ENCODE results near the gene ROPN1. TPM values are rescaled to one million over a fixed set of nuclear protein-coding genes. Genes with fewer than 3 reads are reported as not detected.

The ROPN1 gene
- total RNA-seq, 1 experiment from 2014 or later = not detected

- Histone ChIP-seq H3K4me3 (ENCODE audit: low read depth in 2 of 2, low read length in 2 of 2) (no peak overlapping the region), H3K9me3 (ENCODE audit: control insufficient read depth, insufficient read depth, low read depth, low read length) (no peaks in the 10 kb centered on the region), H3K27ac (ENCODE audit: low read length) (no peak overlapping the region), H3K4me1 (ENCODE audit: control insufficient read depth, insufficient read depth, low read length) (no peaks in the 10 kb centered on the region), H3K27me3 (ENCODE audit: control insufficient read depth, insufficient read depth, low read length) (no peaks in the 10 kb centered on the region), H3K36me3 (ENCODE audit: control insufficient read depth, insufficient read depth, low read length) (peaks cover 23% of the 10 kb centered on the region)
- in situ Hi-C loops (cut with HindIII; ENCODE audit: low pct_unique_long_range_greater_than_20kb, low sequenced_read_pairs) = no loop called here
- POLR2A ChIA-PET = interaction anchor here (0.6 kb wide), 1 partner anchor 293 kb away, joined by 7 read pairs; no protein-coding TSS in a partner anchor
- BruUV-seq (replicated peaks) = no TSS peak
- no peak for ATAC-seq
- DNase-seq (ENCODE audit: low read depth, low spot score) = no peak
- no peak for TF ChIP-seq SIN3A (IDR thresholded peaks at IDR 0.05; ENCODE audit: borderline replicate concordance, insufficient read depth, low read depth, low read length)
- TF ChIP-seq TCF7L2 (IDR thresholded peaks at IDR 0.05; ENCODE audit: low read depth, low read length) = no peak
- TF ChIP-seq POLR2AphosphoS5 (IDR thresholded peaks at IDR 0.05; ENCODE audit: low read depth, low read length) = no peak
- TF ChIP-seq CTCF (IDR thresholded peaks at IDR 0.05) = no peak
- no peak for TF ChIP-seq REST (IDR thresholded peaks at IDR 0.05; ENCODE audit: insufficient read depth in 1 of 2, low read depth in 2 of 2, low read length in 1 of 2)
- intact Hi-C loops (cut with micrococcal nuclease; ENCODE audit: unreplicated experiment) = no loop called here
- CTCF ChIA-PET = no interaction called here
Observed at GRCh38 chr3:123934250-123934649, 57.7 kb downstream of the ROPN1 start.

- Histone ChIP-seq H3K27me3 (ENCODE audit: control insufficient read depth, insufficient read depth, low read length) (no peaks in the 10 kb centered on the region), H3K4me3 (ENCODE audit: low read depth in 2 of 2, low read length in 2 of 2) (no peak overlapping the region), H3K9me3 (ENCODE audit: control insufficient read depth, insufficient read depth, low read depth, low read length) (no peaks in the 10 kb centered on the region), H3K36me3 (ENCODE audit: control insufficient read depth, insufficient read depth, low read length) (peaks cover 19% of the 10 kb centered on the region), H3K27ac (ENCODE audit: low read length) (no peak overlapping the region), H3K4me1 (ENCODE audit: control insufficient read depth, insufficient read depth, low read length) (no peaks in the 10 kb centered on the region)
- no peak for TF ChIP-seq REST (IDR thresholded peaks at IDR 0.05; ENCODE audit: insufficient read depth in 1 of 2, low read depth in 2 of 2, low read length in 1 of 2)
- TF ChIP-seq TCF7L2 (IDR thresholded peaks at IDR 0.05; ENCODE audit: low read depth, low read length) = no peak
- intact Hi-C loops (cut with micrococcal nuclease; ENCODE audit: unreplicated experiment) (no loop called here), in situ Hi-C loops (cut with HindIII; ENCODE audit: low pct_unique_long_range_greater_than_20kb, low sequenced_read_pairs) (no loop called here)
- no peak for ATAC-seq
- POLR2A ChIA-PET = no interaction called here
- no TSS peak for BruUV-seq (replicated peaks)
- no peak for DNase-seq (ENCODE audit: low read depth, low spot score)
- CTCF ChIA-PET = no interaction called here
Observed at GRCh38 chr3:123930445-123930844, 61.5 kb downstream of the ROPN1 start.

All from Panc1 (cell line).